ENCODE data around the gene CISD3. TPM values are rescaled to one million over a fixed set of nuclear protein-coding genes. Genes with fewer than 3 reads are reported as not detected.
A peak's percentile ranks its signal among the peaks of the same experiment; 100 is the strongest.

The CISD3 gene
- total and polyA plus RNA-seq, 5 donors from 2014 or later = 8.7 to 62.6 (median 38.9) TPM

DNA sequence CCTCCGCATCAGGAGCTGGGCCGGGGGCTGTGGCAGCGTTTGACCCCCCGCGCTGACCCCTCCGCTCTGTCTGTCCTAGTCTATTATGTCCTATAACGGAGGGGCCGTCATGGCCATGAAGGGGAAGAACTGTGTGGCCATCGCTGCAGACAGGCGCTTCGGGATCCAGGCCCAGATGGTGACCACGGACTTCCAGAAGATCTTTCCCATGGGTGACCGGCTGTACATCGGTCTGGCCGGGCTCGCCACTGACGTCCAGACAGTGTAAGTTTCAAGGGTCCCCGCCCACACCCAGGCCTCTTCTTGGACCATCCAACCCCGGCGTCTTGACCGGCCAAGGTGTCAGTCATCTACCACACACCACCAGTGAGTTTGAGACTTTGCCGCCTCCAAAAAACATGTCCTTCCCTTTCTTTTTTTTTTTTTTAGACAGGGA, 22.9 kb downstream of the CISD3 start:
- peak overlapping the region; percentile 88 for H3K4me3 ChIP-seq (ENCODE audit: low read depth, low read length)
- peaks cover 49% of the 10 kb centered on the region for H3K4me1 ChIP-seq (ENCODE audit: control insufficient read depth, insufficient read depth, low read length, poor library complexity, severe bottlenecking)
- H3K4me3 Mint-ChIP-seq = peak overlapping the region; percentile 90 to 100 (median 98)
- H3K27me3 ChIP-seq (ENCODE audit: control insufficient read depth, insufficient read depth, low read length) = peaks cover 13% of the 10 kb centered on the region
- peaks cover 0 to 3% (median 0%) of the 10 kb centered on the region in 7 donors for H3K9me3 Mint-ChIP-seq
- no peaks in the 10 kb centered on the region for H3K9me3 ChIP-seq (ENCODE audit: control insufficient read depth in 2 of 2, low read length in 2 of 2)
- peaks cover 32% of the 10 kb centered on the region for H3K27me3 Mint-ChIP-seq
- peak overlapping the region; percentile 93 to 99 (median 98) for H3K27ac Mint-ChIP-seq
- peaks cover 24% of the 10 kb centered on the region for H3K36me3 Mint-ChIP-seq
- H3K36me3 ChIP-seq (ENCODE audit: control insufficient read depth, insufficient read depth, low read length) = peaks cover 26% of the 10 kb centered on the region
- peaks cover 7 to 66% (median 27%) of the 10 kb centered on the region in 4 donors for H3K4me1 Mint-ChIP-seq
- DNase-seq = no peak
- peak overlapping the region; percentile 88 for H3K27ac ChIP-seq (ENCODE audit: insufficient read depth, low read length, poor library complexity, severe bottlenecking)
- ATAC-seq (ENCODE audit: low read depth in 2 of 2) = no peak

DNA sequence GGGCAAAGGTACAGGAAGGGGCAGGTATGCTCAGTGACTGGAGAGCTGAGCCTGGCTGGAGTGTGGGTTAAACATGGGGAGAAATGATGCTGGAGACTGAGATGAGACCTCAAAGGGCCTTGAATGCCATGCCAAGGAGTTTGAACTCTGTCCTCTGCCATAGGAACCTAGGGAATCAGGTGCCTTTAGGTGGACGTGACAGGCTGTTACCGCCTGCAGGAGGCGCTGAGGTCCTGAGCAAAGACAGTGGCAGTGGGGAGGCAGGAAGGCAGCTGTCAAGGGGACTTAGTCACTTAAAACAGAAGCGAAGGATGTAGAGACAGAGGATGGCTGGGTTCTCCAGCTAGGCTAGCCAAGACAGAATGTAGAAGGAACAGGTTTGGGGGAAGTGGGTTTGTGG, 31.5 kb downstream of the CISD3 start:
- no peaks in the 10 kb centered on the region for H3K9me3 ChIP-seq (ENCODE audit: control insufficient read depth in 2 of 2, low read length in 2 of 2)
- H3K27ac ChIP-seq (ENCODE audit: insufficient read depth, low read length, poor library complexity, severe bottlenecking) = no peak overlapping the region
- peaks cover 41% of the 10 kb centered on the region for H3K36me3 Mint-ChIP-seq

DNA sequence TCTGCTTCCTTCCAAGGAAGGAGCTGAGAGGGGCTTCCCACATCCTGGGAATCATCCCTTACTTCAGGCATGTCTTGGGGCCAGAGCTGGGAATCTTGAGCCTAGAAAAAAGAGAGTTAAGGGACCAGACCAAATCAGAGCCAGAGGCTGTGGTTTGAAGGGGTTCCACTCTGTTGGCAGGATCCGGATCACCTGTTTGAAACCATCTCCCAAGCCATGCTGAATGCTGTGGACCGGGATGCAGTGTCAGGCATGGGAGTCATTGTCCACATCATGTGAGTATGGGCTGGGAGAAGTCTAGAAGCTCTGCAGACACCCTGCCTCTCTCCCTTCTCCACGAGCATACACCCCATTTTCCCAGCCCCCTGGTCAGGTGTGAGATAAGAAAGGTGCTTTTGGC, 32.1 kb downstream of the CISD3 start:
- H3K27ac Mint-ChIP-seq = no peak overlapping the region
- no peaks in the 10 kb centered on the region for H3K9me3 ChIP-seq (ENCODE audit: control insufficient read depth in 2 of 2, low read length in 2 of 2)
- peaks cover 41% of the 10 kb centered on the region for H3K36me3 Mint-ChIP-seq

More for the DNA sequence above, 31.5 kb downstream of the CISD3 start:
- ATAC-seq (ENCODE audit: low read depth in 2 of 2) (peak; percentile 45 to 55), DNase-seq (peak in 2 of 3 donors; percentile 31 to 56)
- H3K27me3 Mint-ChIP-seq = no peaks in the 10 kb centered on the region
- no peaks in the 10 kb centered on the region for H3K9me3 Mint-ChIP-seq
- H3K4me3 ChIP-seq (ENCODE audit: low read depth, low read length) = no peak overlapping the region
- H3K36me3 ChIP-seq (ENCODE audit: control insufficient read depth, insufficient read depth, low read length) = peaks cover 78% of the 10 kb centered on the region
- peak overlapping the region in 1 of 3 donors; percentile 84 for H3K27ac Mint-ChIP-seq
- H3K27me3 ChIP-seq (ENCODE audit: control insufficient read depth, insufficient read depth, low read length) = no peaks in the 10 kb centered on the region
- no peak overlapping the region for H3K4me3 Mint-ChIP-seq
- peaks cover 0 to 16% (median 6%) of the 10 kb centered on the region in 4 donors for H3K4me1 Mint-ChIP-seq
- no peaks in the 10 kb centered on the region for H3K4me1 ChIP-seq (ENCODE audit: control insufficient read depth, insufficient read depth, low read length, poor library complexity, severe bottlenecking)

DNA sequence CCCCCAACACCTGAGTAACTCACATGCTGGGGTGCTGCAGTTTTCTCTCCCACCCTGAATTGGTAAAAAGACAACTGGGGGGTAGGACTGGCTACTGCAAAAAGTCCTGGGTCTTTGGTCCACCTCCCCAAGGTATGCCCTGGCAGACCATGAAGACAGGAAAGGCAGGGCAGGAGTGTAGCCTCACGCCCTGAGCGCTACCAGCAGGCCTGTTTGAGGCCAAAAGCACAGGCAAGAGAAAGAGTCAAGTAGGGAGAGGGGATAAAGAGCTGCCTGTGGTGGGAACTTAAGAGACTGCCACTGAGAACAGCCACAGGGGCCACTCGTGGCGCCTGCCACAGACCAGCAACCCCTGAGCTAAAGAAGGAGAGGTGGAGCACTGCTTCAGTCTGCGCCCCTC, 36.2 kb downstream of the CISD3 start:
- Histone ChIP-seq H3K27me3 (ENCODE audit: control insufficient read depth, insufficient read depth, low read length) (no peaks in the 10 kb centered on the region), H3K27ac (ENCODE audit: insufficient read depth, low read length, poor library complexity, severe bottlenecking) (no peak overlapping the region), H3K9me3 (ENCODE audit: control insufficient read depth in 2 of 2, low read length in 2 of 2) (no peaks in the 10 kb centered on the region), H3K4me1 (ENCODE audit: control insufficient read depth, insufficient read depth, low read length, poor library complexity, severe bottlenecking) (no peaks in the 10 kb centered on the region), H3K36me3 (ENCODE audit: control insufficient read depth, insufficient read depth, low read length) (peaks cover 92% of the 10 kb centered on the region), H3K4me3 (ENCODE audit: low read depth, low read length) (no peak overlapping the region)
- Mint-ChIP-seq H3K36me3 (peaks cover 50% of the 10 kb centered on the region), H3K27me3 (no peaks in the 10 kb centered on the region), H3K27ac (peak overlapping the region in 1 of 3 donors; percentile 67), H3K4me3 (no peak overlapping the region), H3K4me1 (peaks cover 0 to 7% (median 6%) of the 10 kb centered on the region in 4 donors), H3K9me3 (no peaks in the 10 kb centered on the region)
- DNase-seq = no peak
- no peak for ATAC-seq (ENCODE audit: low read depth in 2 of 2)

More for the DNA sequence above, 32.1 kb downstream of the CISD3 start:
- H3K27me3 ChIP-seq (ENCODE audit: control insufficient read depth, insufficient read depth, low read length) = no peaks in the 10 kb centered on the region
- ATAC-seq (ENCODE audit: low read depth in 2 of 2) = no peak
- H3K4me3 ChIP-seq (ENCODE audit: low read depth, low read length) = no peak overlapping the region
- H3K4me3 Mint-ChIP-seq = no peak overlapping the region
- no peak overlapping the region for H3K27ac ChIP-seq (ENCODE audit: insufficient read depth, low read length, poor library complexity, severe bottlenecking)
- H3K4me1 Mint-ChIP-seq = peaks cover 0 to 16% (median 6%) of the 10 kb centered on the region in 4 donors
- DNase-seq = no peak
- no peaks in the 10 kb centered on the region for H3K27me3 Mint-ChIP-seq
- no peaks in the 10 kb centered on the region for H3K4me1 ChIP-seq (ENCODE audit: control insufficient read depth, insufficient read depth, low read length, poor library complexity, severe bottlenecking)
- H3K9me3 Mint-ChIP-seq = no peaks in the 10 kb centered on the region
- peaks cover 82% of the 10 kb centered on the region for H3K36me3 ChIP-seq (ENCODE audit: control insufficient read depth, insufficient read depth, low read length)

DNA sequence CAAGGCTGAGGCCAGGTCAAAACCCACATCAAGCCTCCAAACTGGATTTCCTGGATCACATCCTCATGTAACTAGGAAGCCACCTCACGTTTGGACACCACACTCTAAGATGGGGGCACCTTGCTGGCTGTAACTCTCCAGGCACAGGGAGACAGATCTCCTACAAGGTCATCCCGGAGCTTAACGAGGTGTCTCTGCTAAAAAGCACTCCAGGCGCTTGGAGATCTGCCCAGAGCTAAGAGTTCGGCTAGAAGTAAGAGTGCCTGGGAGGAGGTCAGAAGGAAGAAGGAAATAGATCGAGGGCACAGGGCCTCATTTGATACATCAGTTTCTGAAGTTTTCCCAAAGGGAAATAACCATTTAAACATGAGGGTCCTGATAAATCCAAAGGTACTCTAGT, 38.3 kb downstream of the CISD3 start:
- Histone ChIP-seq H3K27me3 (ENCODE audit: control insufficient read depth, insufficient read depth, low read length) (no peaks in the 10 kb centered on the region), H3K27ac (ENCODE audit: insufficient read depth, low read length, poor library complexity, severe bottlenecking) (no peak overlapping the region), H3K4me1 (ENCODE audit: control insufficient read depth, insufficient read depth, low read length, poor library complexity, severe bottlenecking) (no peaks in the 10 kb centered on the region), H3K36me3 (ENCODE audit: control insufficient read depth, insufficient read depth, low read length) (peaks cover 93% of the 10 kb centered on the region), H3K4me3 (ENCODE audit: low read depth, low read length) (no peak overlapping the region), H3K9me3 (ENCODE audit: control insufficient read depth in 2 of 2, low read length in 2 of 2) (no peaks in the 10 kb centered on the region)
- H3K4me3 Mint-ChIP-seq = no peak overlapping the region
- peaks cover 0 to 7% (median 3%) of the 10 kb centered on the region in 4 donors for H3K4me1 Mint-ChIP-seq
- ATAC-seq (ENCODE audit: low read depth in 2 of 2) (no peak), DNase-seq (no peak)
- no peaks in the 10 kb centered on the region for H3K9me3 Mint-ChIP-seq
- peak overlapping the region in 2 of 3 donors; percentile 8 to 32 for H3K27ac Mint-ChIP-seq
- peaks cover 49% of the 10 kb centered on the region for H3K36me3 Mint-ChIP-seq
- no peaks in the 10 kb centered on the region for H3K27me3 Mint-ChIP-seq

DNA sequence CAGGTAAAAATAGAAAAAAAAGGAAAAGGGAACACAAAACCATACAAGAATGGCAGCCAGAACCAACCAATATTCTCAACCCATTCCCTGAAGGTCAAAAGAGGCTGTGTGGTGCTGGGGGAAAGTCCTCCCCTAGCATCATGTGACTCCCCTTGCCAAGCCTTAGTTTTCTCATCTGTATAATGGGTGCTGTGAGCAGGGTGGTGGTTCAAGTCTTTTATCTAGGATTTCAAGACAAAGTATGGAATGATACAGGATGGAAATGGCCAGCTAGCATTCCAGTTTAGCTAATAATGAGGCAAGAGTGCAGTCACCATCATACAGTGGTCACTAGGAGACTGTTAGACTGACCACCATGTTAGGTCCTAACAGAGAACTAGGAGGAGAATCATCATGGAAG, 43.1 kb downstream of the CISD3 start:
- Histone ChIP-seq H3K9me3 (ENCODE audit: control insufficient read depth in 2 of 2, low read length in 2 of 2) (no peaks in the 10 kb centered on the region), H3K27ac (ENCODE audit: insufficient read depth, low read length, poor library complexity, severe bottlenecking) (no peak overlapping the region), H3K36me3 (ENCODE audit: control insufficient read depth, insufficient read depth, low read length) (peaks cover 82% of the 10 kb centered on the region), H3K4me1 (ENCODE audit: control insufficient read depth, insufficient read depth, low read length, poor library complexity, severe bottlenecking) (no peaks in the 10 kb centered on the region), H3K27me3 (ENCODE audit: control insufficient read depth, insufficient read depth, low read length) (no peaks in the 10 kb centered on the region), H3K4me3 (ENCODE audit: low read depth, low read length) (no peak overlapping the region)
- Mint-ChIP-seq H3K36me3 (peaks cover 45% of the 10 kb centered on the region), H3K4me1 (no peaks in the 10 kb centered on the region), H3K27me3 (no peaks in the 10 kb centered on the region), H3K27ac (peak overlapping the region in 1 of 3 donors; percentile 60), H3K9me3 (no peaks in the 10 kb centered on the region), H3K4me3 (no peak overlapping the region)
- no peak for DNase-seq
- no peak for ATAC-seq (ENCODE audit: low read depth in 2 of 2)

DNA sequence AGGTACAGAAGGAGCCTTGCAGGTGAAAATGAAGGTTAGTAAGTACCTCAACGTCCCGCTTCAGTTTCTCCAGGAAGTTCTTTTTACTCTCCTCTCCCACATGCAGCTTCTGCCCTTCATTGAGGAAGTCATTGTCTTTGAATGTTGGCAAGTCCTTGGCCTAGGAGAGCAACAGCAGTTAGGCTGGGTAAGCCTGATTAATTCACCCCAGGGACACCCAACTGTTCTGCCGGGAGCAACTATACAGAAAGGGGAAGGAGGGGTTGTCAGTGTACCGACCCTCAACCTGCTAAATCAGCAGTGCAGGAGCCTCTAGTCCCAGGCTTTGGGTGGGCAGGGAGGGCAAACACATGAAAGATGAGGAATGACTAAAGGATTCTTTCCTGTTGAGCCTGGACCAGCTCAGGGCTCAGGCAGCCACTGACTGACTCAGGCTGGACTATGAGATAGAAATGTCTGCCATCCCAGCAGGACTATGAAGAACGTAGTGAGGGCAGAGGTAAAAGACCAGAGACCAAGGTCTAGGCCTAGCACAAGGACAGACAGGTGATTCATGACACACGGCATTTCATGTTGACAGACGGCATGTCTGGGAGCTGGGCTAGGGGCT, 47.6 kb downstream of the CISD3 start:
- peak overlapping the region in 1 of 3 donors; percentile 80 for H3K27ac Mint-ChIP-seq

More for the DNA sequence above, 47.6 kb downstream of the CISD3 start:
- DNase-seq = no peak
- peaks cover 46% of the 10 kb centered on the region for H3K36me3 Mint-ChIP-seq
- H3K4me3 Mint-ChIP-seq = no peak overlapping the region
- ATAC-seq (ENCODE audit: low read depth in 2 of 2) = no peak
- peaks cover 84% of the 10 kb centered on the region for H3K36me3 ChIP-seq (ENCODE audit: control insufficient read depth, insufficient read depth, low read length)
- H3K4me1 ChIP-seq (ENCODE audit: control insufficient read depth, insufficient read depth, low read length, poor library complexity, severe bottlenecking) = no peaks in the 10 kb centered on the region
- H3K27me3 Mint-ChIP-seq = no peaks in the 10 kb centered on the region
- H3K9me3 Mint-ChIP-seq = no peaks in the 10 kb centered on the region
- H3K27ac ChIP-seq (ENCODE audit: insufficient read depth, low read length, poor library complexity, severe bottlenecking) = no peak overlapping the region
- H3K4me1 Mint-ChIP-seq = peaks cover 0 to 4% (median 0%) of the 10 kb centered on the region in 4 donors
- no peaks in the 10 kb centered on the region for H3K9me3 ChIP-seq (ENCODE audit: control insufficient read depth in 2 of 2, low read length in 2 of 2)
- H3K4me3 ChIP-seq (ENCODE audit: low read depth, low read length) = no peak overlapping the region
- H3K27me3 ChIP-seq (ENCODE audit: control insufficient read depth, insufficient read depth, low read length) = no peaks in the 10 kb centered on the region

Data from CD4-positive, CD25-positive, alpha-beta regulatory T cell (primary cell).